ENCODE results near the gene ST6GALNAC3. TPM values are rescaled to one million over a fixed set of nuclear protein-coding genes. Genes with fewer than 3 reads are reported as not detected.

Gene ST6GALNAC3
- total RNA-seq, 1 donor from 2014 or later: 23.6 TPM

DNA sequence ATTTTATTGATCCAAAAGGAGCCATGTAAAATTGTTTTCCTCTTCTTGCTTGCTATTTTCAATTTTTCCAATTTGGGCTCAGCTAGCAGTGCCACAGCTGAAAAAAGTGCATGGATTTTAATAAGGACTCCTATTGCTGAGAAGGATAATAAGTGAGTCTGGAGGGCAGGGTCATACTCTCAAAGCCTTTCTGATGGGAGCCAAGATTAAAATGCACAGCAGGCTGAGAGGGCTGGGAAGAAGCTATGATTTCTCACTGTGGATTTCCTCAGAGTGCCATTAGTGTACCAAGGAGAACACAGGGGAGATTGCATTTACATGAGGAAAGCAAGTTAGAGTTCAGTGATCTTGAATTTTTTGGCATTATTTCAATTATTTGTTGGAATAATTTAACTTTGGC, 261.3 kb downstream of the ST6GALNAC3 start:
- Mint-ChIP-seq H3K9me3 (no peaks in the 10 kb centered on the region), H3K36me3 (peaks cover 2% of the 10 kb centered on the region), H3K4me1 (peaks cover 30% of the 10 kb centered on the region), H3K27ac (no peak overlapping the region), H3K4me3 (no peak overlapping the region), H3K27me3 (ENCODE audit: insufficient read depth, low read depth) (peaks cover 4% of the 10 kb centered on the region)
- no peak overlapping the region for H3K27ac ChIP-seq
- H3K36me3 ChIP-seq: no peaks in the 10 kb centered on the region
- no peaks in the 10 kb centered on the region for H4K20me1 ChIP-seq (ENCODE audit: low read depth)
- no peak overlapping the region for H3K4me2 ChIP-seq
- no peak overlapping the region for H2AFZ ChIP-seq (replicated peaks)
- H3K4me1 ChIP-seq: no peaks in the 10 kb centered on the region
- no peaks in the 10 kb centered on the region for H3F3A ChIP-seq (ENCODE audit: low read depth)
- TF ChIP-seq EZH2phosphoT487 (IDR thresholded peaks at IDR 0.05) (no peak), CTCF (IDR thresholded peaks at IDR 0.05) (no peak), EZH2 (IDR thresholded peaks at IDR 0.05) (no peak)
- no peaks in the 10 kb centered on the region for H3K79me2 ChIP-seq (ENCODE audit: low read depth)
- no peaks in the 10 kb centered on the region for H3K9me3 ChIP-seq (ENCODE audit: low read depth)
- H3K27me3 ChIP-seq: no peaks in the 10 kb centered on the region
- no peak overlapping the region for H3K4me3 ChIP-seq
- no peak for DNase-seq (ENCODE audit: low spot score)
- no peak overlapping the region for H3K9ac ChIP-seq

DNA sequence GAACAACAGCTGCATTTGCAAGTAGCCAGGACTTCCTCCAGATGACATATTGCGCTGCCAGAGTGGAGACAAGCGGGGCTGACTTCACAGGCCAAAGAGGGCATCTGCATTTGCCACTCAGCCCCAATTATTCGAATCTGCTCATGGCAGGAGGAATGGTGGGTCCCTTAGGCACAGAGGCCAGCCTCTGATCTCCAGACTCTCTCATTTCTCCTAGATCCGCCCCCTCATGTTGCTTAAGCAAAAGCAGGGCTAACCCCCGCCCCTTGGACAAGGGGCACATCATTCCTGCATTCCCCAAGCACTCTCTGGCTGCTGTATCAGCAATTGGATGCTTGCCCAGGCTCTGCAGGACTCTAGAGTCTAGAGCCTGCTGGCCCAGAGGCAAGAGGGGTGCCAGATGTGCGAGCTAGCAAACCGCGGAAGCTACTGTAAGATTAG, 262.4 kb downstream of the ST6GALNAC3 start:
- Histone ChIP-seq H3K4me1 (no peaks in the 10 kb centered on the region), H3F3A (ENCODE audit: low read depth) (no peaks in the 10 kb centered on the region), H4K20me1 (ENCODE audit: low read depth) (no peaks in the 10 kb centered on the region), H2AFZ (replicated peaks) (no peak overlapping the region), H3K27ac (no peak overlapping the region), H3K36me3 (no peaks in the 10 kb centered on the region), H3K4me3 (no peak overlapping the region), H3K4me2 (no peak overlapping the region), H3K9ac (no peak overlapping the region), H3K27me3 (no peaks in the 10 kb centered on the region), H3K9me3 (ENCODE audit: low read depth) (no peaks in the 10 kb centered on the region), H3K79me2 (ENCODE audit: low read depth) (no peaks in the 10 kb centered on the region)
- H3K27me3 Mint-ChIP-seq (ENCODE audit: insufficient read depth, low read depth): peaks cover 4% of the 10 kb centered on the region
- H3K27ac Mint-ChIP-seq: peak overlapping the region; percentile 80
- DNase-seq (ENCODE audit: low spot score): peak; percentile 28
- no peaks in the 10 kb centered on the region for H3K36me3 Mint-ChIP-seq
- H3K9me3 Mint-ChIP-seq: peaks cover 5% of the 10 kb centered on the region
- peaks cover 28% of the 10 kb centered on the region for H3K4me1 Mint-ChIP-seq
- H3K4me3 Mint-ChIP-seq: no peak overlapping the region
- TF ChIP-seq EZH2 (IDR thresholded peaks at IDR 0.05) (no peak), CTCF (IDR thresholded peaks at IDR 0.05) (no peak), EZH2phosphoT487 (IDR thresholded peaks at IDR 0.05) (no peak)

DNA sequence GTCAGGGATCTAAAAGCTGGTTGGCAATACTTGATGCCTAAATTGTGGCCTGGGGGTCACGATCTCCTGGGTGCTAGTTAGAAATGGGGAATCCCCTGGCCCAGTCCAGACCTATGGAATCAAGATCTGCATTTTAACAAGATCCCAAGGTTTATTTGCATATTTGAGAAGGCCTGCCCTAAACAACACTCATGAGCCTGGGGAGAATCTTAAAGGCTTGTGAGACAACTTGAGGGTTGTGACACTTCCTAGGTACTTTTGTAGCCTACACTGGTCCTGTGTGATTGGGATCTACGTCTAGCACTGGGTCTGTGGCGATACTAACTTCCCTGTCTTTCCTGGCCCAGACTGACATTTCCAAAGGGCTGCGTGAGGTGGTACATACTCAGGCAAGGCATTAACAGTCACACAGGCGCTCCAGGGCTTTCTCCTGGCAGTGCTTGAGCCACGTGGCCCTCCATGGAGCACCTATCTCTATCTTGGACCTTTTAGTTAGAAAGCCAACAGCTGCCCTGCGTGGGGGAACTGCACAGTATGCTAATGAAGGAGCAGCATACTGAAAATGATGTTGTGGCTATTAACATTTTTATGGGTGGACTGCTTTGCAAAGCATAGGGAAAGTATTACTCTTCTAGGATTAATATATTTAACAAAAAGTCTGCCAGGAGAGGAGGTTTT, 263.1 kb downstream of the ST6GALNAC3 start:
- H4K20me1 ChIP-seq (ENCODE audit: low read depth): no peaks in the 10 kb centered on the region
- no peak overlapping the region for H3K4me3 ChIP-seq
- DNase-seq (ENCODE audit: low spot score): no peak
- H3K36me3 Mint-ChIP-seq: no peaks in the 10 kb centered on the region
- no peak for TF ChIP-seq CTCF (IDR thresholded peaks at IDR 0.05)
- H3K27me3 Mint-ChIP-seq (ENCODE audit: insufficient read depth, low read depth): peaks cover 4% of the 10 kb centered on the region
- no peaks in the 10 kb centered on the region for H3K79me2 ChIP-seq (ENCODE audit: low read depth)
- no peaks in the 10 kb centered on the region for H3K36me3 ChIP-seq
- no peak overlapping the region for H2AFZ ChIP-seq (replicated peaks)
- no peak overlapping the region for H3K4me2 ChIP-seq
- H3K27ac Mint-ChIP-seq: no peak overlapping the region
- H3K9ac ChIP-seq: no peak overlapping the region
- peaks cover 28% of the 10 kb centered on the region for H3K4me1 Mint-ChIP-seq
- H3K4me1 ChIP-seq: no peaks in the 10 kb centered on the region
- no peaks in the 10 kb centered on the region for H3K27me3 ChIP-seq
- H3K27ac ChIP-seq: no peak overlapping the region
- no peaks in the 10 kb centered on the region for H3K9me3 ChIP-seq (ENCODE audit: low read depth)
- H3K4me3 Mint-ChIP-seq: no peak overlapping the region
- peaks cover 5% of the 10 kb centered on the region for H3K9me3 Mint-ChIP-seq
- H3F3A ChIP-seq (ENCODE audit: low read depth): no peaks in the 10 kb centered on the region
